Fibroblast of lung (primary cell): ENCODE data around the gene PTPN7. TPM values are rescaled to one million over a fixed set of nuclear protein-coding genes. Genes with fewer than 3 reads are reported as not detected.

ENCODE experiments used
- DNase-seq, 2 donors: peaks; one replicate each; pipeline versions ENCODE4 v3.0.0 to v3.0.0-alpha.2; 2010; ENCODE audit warnings: low read depth in 2 of 2
- H2AFZ ChIP-seq: 2 replicates; pipeline ENCODE4 v1.5.1; 2012; ENCODE audit warnings: low read length, control low read depth, inconsistent platforms
- H3K27ac ChIP-seq: 2 replicates; pipeline ENCODE4 v1.5.1; 2011; ENCODE audit warnings: low read length, control low read depth; ENCODE audit not compliant: insufficient read depth
- H3K27me3 ChIP-seq: 2 replicates; pipeline ENCODE4 v1.5.1; 2011; ENCODE audit warnings: mild to moderate bottlenecking, low read length; ENCODE audit not compliant: control insufficient read depth, insufficient read depth
- H3K36me3 ChIP-seq: 2 replicates; pipeline ENCODE4 v1.5.1; 2011; ENCODE audit warnings: low read length; ENCODE audit not compliant: control insufficient read depth, insufficient read depth
- H3K4me1 ChIP-seq: 2 replicates; pipeline ENCODE4 v1.5.1; 2011; ENCODE audit warnings: low read length; ENCODE audit not compliant: control insufficient read depth, insufficient read depth; ENCODE audit errors: extremely low read depth
- H3K4me2 ChIP-seq: 2 replicates; pipeline ENCODE4 v1.5.1; 2011; ENCODE audit warnings: low read length, control low read depth; ENCODE audit not compliant: insufficient read depth; ENCODE audit errors: extremely low read depth
- H3K4me3 ChIP-seq, 4 experiments: fragments of 200-600 bp in 1 of 4; sonication (generic) in 1 of 4; replicated peaks in 1 of 4; 2 replicates each; pipeline ENCODE4 v1.5.1; 2011 to 2016; ENCODE audit warnings: low read length in 4 of 4, low read depth in 3 of 4, mild to moderate bottlenecking in 3 of 4, control low read depth in 2 of 4, inconsistent platforms in 1 of 4, mixed read lengths in 1 of 4; ENCODE audit not compliant: insufficient read depth in 1 of 4; ENCODE audit errors: control extremely low read depth in 1 of 4
- H3K79me2 ChIP-seq: 2 replicates; pipeline ENCODE4 v1.5.1; 2012; ENCODE audit warnings: mild to moderate bottlenecking, low read length, inconsistent platforms; ENCODE audit not compliant: control insufficient read depth, insufficient read depth
- H3K9ac ChIP-seq: 2 replicates; pipeline ENCODE4 v1.5.1; 2011; ENCODE audit warnings: mild to moderate bottlenecking, low read length, control low read depth; ENCODE audit not compliant: insufficient read depth
- H3K9me3 ChIP-seq: 2 replicates; pipeline ENCODE4 v1.5.1; 2012; ENCODE audit warnings: low read depth, low read length; ENCODE audit not compliant: control insufficient read depth, insufficient read depth
- H4K20me1 ChIP-seq: 2 replicates; pipeline ENCODE4 v1.5.1; 2011; ENCODE audit warnings: low read length; ENCODE audit not compliant: control insufficient read depth, insufficient read depth; ENCODE audit errors: extremely low read depth
- EZH2 ChIP-seq: IDR thresholded peaks from 2 replicates; pipeline ENCODE4 v1.5.1; 2012; ENCODE audit warnings: low read length, control low read depth, mild to moderate bottlenecking; ENCODE audit errors: missing control alignments
- polyA plus RNA-seq, 2 donors: library from polyadenylated mRNA; depleted of rRNA in 1 of 2; stranded (reverse) in 1 of 2; unstranded in 1 of 2; fragments of >200 nt; gene quantifications; 2 replicates each; pipeline ENCODE4 v1.2.1, GENCODE V29; 2011 to 2012; ENCODE audit warnings: missing spikeins in 1 of 2
- total RNA-seq: library from RNA; depleted of rRNA; stranded (reverse); fragments of >200 nt; gene quantifications from 2 replicates; pipeline ENCODE4 v1.2.1, GENCODE V29; 2014
- TF ChIP-seq, protein P1 (sequence below), 2 donors: IDR thresholded peaks in 1 of 2; conservative IDR thresholded peaks in 1 of 2; 1 replicate in 1 of 2; 2 replicates in 1 of 2; pipeline ENCODE4 v1.5.1; 2011 to 2012; ENCODE audit warnings: low read length in 2 of 2, control low read depth in 1 of 2, inconsistent platforms in 1 of 2, low read depth in 1 of 2, mild to moderate bottlenecking in 1 of 2

Gene PTPN7
- total and polyA plus RNA-seq, 2 donors (not counting 1 experiment from before 2014, with no cell fraction given) = not detected

DNA sequence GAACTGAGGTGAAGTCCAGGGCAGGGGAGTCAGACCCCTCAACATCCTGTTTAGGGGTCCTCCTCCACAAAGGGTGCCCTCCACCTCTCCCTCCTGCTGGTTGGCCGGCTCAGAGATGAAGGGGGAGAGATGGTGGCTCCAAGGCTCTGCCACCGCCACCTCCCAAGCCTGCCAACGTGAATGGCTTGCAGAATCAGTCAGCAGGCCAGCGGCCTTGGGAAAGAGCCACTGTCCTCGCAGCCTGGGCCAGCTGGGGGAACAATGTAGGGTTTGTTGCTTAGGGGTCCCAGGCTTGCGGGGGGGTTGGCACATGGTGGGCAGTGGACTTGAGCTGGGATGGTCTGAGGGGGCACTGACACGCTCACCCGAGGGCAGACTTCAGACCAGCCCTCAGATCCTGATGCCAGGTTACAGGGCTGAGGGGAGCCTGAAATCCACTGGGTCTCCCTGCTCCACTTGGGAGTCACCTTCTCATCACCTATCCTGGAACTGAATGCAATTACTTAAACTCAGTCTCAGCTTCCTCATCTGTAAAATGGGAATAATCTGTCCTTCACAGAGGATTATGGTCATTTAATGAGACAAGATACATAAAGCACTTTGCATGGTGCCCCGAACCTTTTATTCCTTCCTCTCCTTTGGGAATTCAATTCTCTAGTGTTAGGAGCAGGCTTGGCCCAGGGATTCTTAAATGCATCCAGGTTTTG lies 29.4 kb downstream of the PTPN7 start:
- Histone ChIP-seq H4K20me1 (no peaks in the 10 kb centered on the region), H3K27ac (no peak overlapping the region), H3K4me3 (no peak overlapping the region), H3K36me3 (peaks cover 7% of the 10 kb centered on the region), H3K4me2 (no peak overlapping the region), H3K27me3 (no peaks in the 10 kb centered on the region), H3K9ac (no peak overlapping the region), H3K9me3 (no peaks in the 10 kb centered on the region), H2AFZ (no peak overlapping the region), H3K4me1 (peaks cover 2% of the 10 kb centered on the region), H3K79me2 (no peaks in the 10 kb centered on the region)
- TF ChIP-seq, protein P1, sequence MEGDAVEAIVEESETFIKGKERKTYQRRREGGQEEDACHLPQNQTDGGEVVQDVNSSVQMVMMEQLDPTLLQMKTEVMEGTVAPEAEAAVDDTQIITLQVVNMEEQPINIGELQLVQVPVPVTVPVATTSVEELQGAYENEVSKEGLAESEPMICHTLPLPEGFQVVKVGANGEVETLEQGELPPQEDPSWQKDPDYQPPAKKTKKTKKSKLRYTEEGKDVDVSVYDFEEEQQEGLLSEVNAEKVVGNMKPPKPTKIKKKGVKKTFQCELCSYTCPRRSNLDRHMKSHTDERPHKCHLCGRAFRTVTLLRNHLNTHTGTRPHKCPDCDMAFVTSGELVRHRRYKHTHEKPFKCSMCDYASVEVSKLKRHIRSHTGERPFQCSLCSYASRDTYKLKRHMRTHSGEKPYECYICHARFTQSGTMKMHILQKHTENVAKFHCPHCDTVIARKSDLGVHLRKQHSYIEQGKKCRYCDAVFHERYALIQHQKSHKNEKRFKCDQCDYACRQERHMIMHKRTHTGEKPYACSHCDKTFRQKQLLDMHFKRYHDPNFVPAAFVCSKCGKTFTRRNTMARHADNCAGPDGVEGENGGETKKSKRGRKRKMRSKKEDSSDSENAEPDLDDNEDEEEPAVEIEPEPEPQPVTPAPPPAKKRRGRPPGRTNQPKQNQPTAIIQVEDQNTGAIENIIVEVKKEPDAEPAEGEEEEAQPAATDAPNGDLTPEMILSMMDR (conservative IDR thresholded peaks at IDR 0.05 in 1 of 2, IDR thresholded peaks at IDR 0.05 in 1 of 2; ENCODE audit: low read depth in 1 of 2, low read length in 2 of 2) = no peak
- TF ChIP-seq EZH2 = no peak
- no peak for DNase-seq

DNA sequence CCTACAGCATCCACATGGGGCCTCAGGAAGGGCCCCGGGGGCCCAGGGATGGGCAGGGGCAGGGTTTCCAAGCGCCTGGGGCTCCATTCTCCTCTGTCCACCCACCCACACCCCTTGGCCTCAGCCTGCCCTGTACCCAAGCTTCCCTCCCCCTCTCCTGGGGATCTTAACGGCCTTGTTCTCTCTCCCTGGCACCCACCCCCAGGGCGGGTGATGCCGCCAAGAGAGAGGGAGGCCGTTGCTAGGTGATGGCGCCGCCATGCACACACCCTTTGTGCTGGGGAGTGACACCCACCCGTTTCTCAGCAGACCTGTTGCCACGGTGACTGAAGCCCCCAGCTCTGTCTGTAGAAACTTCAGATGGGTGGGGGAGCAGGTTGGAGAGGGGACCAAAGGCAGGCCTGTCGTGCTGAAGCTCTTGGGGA lies 30.1 kb downstream of the PTPN7 start:
- Histone ChIP-seq H3K79me2 (no peaks in the 10 kb centered on the region), H3K4me3 (no peak overlapping the region), H3K36me3 (peaks cover 7% of the 10 kb centered on the region), H3K4me1 (peaks cover 2% of the 10 kb centered on the region), H3K27ac (no peak overlapping the region), H2AFZ (no peak overlapping the region), H4K20me1 (no peaks in the 10 kb centered on the region), H3K9me3 (no peaks in the 10 kb centered on the region), H3K9ac (no peak overlapping the region), H3K4me2 (no peak overlapping the region), H3K27me3 (peaks cover under 1% of the 10 kb centered on the region)
- TF ChIP-seq, protein P1 (conservative IDR thresholded peaks at IDR 0.05 in 1 of 2, IDR thresholded peaks at IDR 0.05 in 1 of 2; ENCODE audit: low read depth in 1 of 2, low read length in 2 of 2) = no peak
- TF ChIP-seq EZH2 = no peak
- no peak for DNase-seq

DNA sequence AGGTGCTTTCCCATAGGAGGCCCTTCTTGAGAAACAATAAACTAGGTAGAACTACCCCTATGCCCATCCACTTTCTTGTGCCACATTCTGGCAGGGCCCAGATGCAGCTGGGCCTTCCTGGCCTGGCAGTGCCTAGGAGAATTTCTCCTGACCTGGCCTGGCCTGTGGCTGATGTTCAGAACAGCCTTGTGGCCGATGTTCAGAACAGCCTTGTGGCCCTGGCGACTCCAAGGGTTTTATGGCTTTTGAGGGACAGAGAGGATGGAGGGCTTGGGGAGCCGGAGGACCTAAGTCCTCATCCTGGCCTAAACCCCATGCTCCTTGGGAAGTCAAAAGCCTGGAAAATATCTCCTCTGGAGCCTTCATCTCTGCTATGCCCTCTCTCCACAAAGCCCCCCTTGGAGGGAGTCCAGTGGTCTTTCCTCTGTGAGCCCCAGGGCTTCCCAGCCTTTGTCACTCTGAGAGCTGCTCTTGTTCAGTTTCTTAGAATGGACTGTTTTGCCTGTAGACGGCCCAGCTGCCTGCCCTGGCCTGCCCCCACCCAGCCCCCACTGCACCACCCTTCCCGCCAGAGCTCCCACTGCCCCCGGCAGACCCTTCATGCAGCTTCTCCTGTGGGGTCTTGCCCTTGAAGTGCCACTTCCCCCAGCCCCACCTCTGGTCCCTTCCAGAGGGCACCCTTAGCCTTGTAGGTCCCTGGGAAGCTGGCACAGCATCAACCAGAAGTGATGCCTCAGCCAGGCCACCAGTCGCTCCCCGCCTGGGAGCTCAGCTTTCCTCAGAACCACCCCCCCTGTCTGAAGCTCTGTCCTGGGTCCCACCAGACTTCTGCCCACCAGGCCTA lies 30.7 kb downstream of the PTPN7 start:
- Histone ChIP-seq H3K4me3 (no peak overlapping the region), H3K4me2 (no peak overlapping the region), H3K36me3 (peaks cover 7% of the 10 kb centered on the region), H3K79me2 (no peaks in the 10 kb centered on the region), H3K4me1 (peaks cover 2% of the 10 kb centered on the region), H3K27me3 (peaks cover 4% of the 10 kb centered on the region), H3K9me3 (no peaks in the 10 kb centered on the region), H3K27ac (no peak overlapping the region), H3K9ac (no peak overlapping the region), H4K20me1 (no peaks in the 10 kb centered on the region), H2AFZ (no peak overlapping the region)
- no peak for DNase-seq
- TF ChIP-seq, protein P1 (conservative IDR thresholded peaks at IDR 0.05 in 1 of 2, IDR thresholded peaks at IDR 0.05 in 1 of 2; ENCODE audit: low read depth in 1 of 2, low read length in 2 of 2) = no peak
- no peak for TF ChIP-seq EZH2
